ENCODE results near the gene USP40.
A peak's percentile ranks its signal among the peaks of the same experiment; 100 is the strongest.
"Not testable (repeated sequence)": the region's sequence is repeated elsewhere in the genome, so short reads cannot be mapped to it uniquely, and the experiment has no call there.

Gene USP40

GRCh38 chr2:233566141-233566956 is at the start of gene USP40:
Gene USP40 (minus strand): TSS chr2:233566782. CDS start chr2:233565554, 1,228 bp downstream.
- DNase-seq (ENCODE audit: low read depth) = peak; percentile 91

DNA sequence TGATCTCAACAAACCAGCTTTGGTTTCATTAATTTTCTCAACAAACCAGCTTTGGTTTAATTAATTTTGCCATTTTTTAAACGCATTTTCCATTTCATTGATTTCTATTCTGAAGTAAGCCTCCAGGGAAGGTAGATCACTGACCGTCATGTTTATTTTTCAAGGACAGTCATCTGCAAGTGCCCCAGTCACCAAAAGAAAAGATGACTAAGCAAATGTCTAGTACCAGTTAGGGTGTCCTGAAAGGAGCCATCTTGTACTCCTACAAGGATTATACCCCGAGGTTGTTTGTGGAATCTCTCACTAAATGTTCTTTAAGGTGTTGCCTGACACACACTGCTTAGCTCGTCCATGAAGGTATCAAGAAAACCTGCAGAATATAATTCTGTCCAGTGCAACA is 44.7 kb upstream of the USP40 start:
- no peak for DNase-seq (ENCODE audit: low read depth)

- DNase-seq (ENCODE audit: low read depth) = no peak
These were observed 39.1 kb upstream of the USP40 start for GRCh38 chr2:233605680-233606079.

DNA sequence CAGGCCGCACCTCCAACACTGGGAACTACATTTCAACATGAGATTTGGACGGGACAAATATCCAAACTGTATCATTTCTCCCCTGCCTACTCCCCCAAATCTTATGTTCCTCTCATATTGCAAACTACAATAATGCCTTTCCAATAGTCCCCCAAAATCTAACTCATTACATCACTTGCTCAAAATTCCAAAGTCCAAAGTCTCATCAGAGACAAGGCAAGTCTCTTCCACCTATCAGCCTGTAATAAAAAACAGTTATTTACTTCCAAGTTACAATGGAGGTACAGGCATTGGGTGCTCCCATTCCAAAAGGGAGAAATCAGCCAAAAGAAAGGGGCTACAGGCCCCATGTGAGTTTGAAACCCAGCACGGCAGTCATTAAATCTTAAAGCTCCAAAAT is 38.2 kb upstream of the USP40 start:
- no peak for DNase-seq (ENCODE audit: low read depth)

- no peak for DNase-seq (ENCODE audit: low read depth)
These were observed 36.9 kb upstream of the USP40 start for GRCh38 chr2:233603520-233603919.

- DNase-seq (ENCODE audit: low read depth) = no peak
These were observed 35.5 kb upstream of the USP40 start for GRCh38 chr2:233602076-233602475.

GRCh38 chr2:233600386-233600785 is 33.8 kb upstream of the USP40 start:
- peak; percentile 21 for DNase-seq (ENCODE audit: low read depth)

- no peak for DNase-seq (ENCODE audit: low read depth)
These were observed 32.4 kb upstream of the USP40 start for GRCh38 chr2:233598952-233599351.

- no peak for DNase-seq (ENCODE audit: low read depth)
These were observed 30.9 kb upstream of the USP40 start for GRCh38 chr2:233597522-233597921.

DNA sequence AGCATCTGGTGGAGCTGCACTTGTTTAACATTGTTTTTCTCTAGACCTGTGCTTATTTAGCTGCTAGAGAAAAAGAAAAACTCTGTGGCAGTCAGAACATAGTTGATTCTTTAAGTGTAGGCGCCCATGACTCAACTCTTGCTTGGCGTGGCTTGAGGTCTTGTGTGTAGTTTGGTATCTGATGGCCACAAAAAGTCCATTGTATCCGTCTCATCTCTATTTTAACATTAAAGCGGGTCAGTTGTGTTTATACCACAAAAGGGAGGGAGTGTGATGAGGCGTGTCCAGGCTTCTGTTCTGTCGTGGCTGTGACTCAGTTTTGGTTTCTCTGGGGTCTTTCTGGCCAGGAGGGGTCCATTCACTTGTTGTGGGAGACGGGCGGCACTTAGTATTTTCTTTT is 26.6 kb upstream of the USP40 start:
- DNase-seq (ENCODE audit: low read depth) = no peak

- DNase-seq (ENCODE audit: low read depth) = not testable (repeated sequence)
These were observed 26.1 kb upstream of the USP40 start for GRCh38 chr2:233592706-233593105.

GRCh38 chr2:233588400-233588799 is 21.8 kb upstream of the USP40 start:
- no peak for DNase-seq (ENCODE audit: low read depth)

DNA sequence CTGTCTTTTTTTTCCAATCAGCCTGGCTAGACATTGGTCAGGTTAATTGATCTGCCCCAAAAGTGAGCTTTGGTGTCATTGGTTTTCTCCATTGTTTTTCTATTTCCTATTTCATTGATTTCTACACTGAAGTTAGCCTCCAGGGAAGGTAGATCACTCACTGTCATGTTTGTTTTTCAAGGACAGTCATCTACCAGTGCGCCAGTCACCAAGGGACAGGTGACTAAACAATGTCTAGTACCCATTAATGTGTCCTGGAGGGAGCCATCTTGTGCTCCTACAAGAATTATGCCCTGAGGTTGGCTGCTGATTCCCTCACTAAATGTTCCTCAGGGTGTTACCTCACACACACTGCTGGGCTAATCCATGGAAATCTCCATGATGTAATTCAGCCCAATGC is 17.6 kb upstream of the USP40 start:
- no peak for DNase-seq (ENCODE audit: low read depth)

GRCh38 chr2:233583217-233583965 is 16.8 kb upstream of the USP40 start:
- not testable (repeated sequence) for DNase-seq (ENCODE audit: low read depth)

GRCh38 chr2:233577341-233577740 is 10.8 kb upstream of the USP40 start:
- DNase-seq (ENCODE audit: low read depth) = not testable (repeated sequence)

GRCh38 chr2:233572468-233572867 is 5.9 kb upstream of the USP40 start:
- no peak for DNase-seq (ENCODE audit: low read depth)

DNA sequence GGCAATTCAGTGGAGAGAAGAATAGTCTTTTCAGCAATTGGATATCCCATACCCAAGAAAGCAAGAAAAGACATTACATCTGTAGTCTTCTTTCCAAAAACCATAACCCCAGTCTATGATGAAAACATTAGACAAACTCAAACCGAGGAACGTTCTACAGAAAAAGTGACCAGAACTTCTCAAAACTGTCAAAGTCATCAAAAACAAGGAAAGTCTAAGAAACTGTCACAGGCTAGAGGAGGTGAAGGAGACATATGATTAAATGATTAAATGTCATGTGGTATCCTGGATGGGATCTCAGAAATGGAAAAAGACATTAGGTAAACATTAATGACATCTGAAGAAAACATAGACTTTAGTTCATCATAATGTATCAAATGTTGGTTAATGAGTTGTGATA is 4.9 kb upstream of the USP40 start:
- no peak for DNase-seq (ENCODE audit: low read depth)

GRCh38 chr2:233571001-233571400 is 4.4 kb upstream of the USP40 start:
- no peak for DNase-seq (ENCODE audit: low read depth)

DNA sequence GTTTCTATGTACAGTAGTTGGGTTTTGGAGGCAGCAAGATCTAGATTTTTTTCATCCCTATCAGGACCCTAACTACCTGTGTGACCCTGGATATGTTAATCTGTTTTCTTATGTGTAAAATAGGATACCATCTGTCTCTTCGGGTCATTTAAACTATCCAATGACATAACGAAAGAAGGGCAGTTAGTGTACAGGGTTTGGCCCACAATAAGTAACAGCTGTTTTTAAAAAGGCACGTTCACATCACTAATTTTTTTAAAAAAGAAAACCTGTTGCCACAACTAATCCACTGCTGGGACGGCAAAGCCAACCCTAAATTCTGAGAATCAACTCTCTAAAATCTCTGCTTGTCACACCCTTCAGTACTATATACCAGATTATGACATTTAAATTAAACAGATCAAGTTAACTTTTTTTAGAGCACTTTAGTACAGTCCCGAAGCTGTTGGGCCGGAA is 869 bp downstream of the USP40 start:
- no peak for DNase-seq (ENCODE audit: low read depth)

- peak; percentile 47 for DNase-seq (ENCODE audit: low read depth)
These were observed 2.7 kb downstream of the USP40 start for GRCh38 chr2:233563663-233564430.

GRCh38 chr2:233556881-233557736 is 9.5 kb downstream of the USP40 start:
- DNase-seq (ENCODE audit: low read depth) = peak; percentile 92

All from EH (cell line).